SK-N-SH (cell line): ENCODE results near the gene MED8. TPM values are rescaled to one million over a fixed set of nuclear protein-coding genes. Genes with fewer than 3 reads are reported as not detected.

Experiments
- CTCF ChIA-PET: fragments of 300-600, 350-600 bp; formaldehyde crosslinking; extraction: SDS; loops from one replicate; lab custom pipeline; 2021; lab: Yijun Ruan, JAX
- POLR2A ChIA-PET: fragments of 350-600 bp; sonication (Branson Sonifier 250); formaldehyde crosslinking; extraction: SDS; loops from one replicate; lab custom pipeline; 2020; ENCODE audit warnings: antibody characterized with exemption, inconsistent platforms; lab: Yijun Ruan, JAX
- DNase-seq: peaks from one replicate; pipeline ENCODE4 v3.0.0; 2012
- H2AFZ ChIP-seq: fragments of 200-600 bp; sonication (generic); 2 replicates; pipeline ENCODE4 v1.8.1; 2016; ENCODE audit warnings: antibody characterized with exemption, mild to moderate bottlenecking, low read depth
- H3F3A ChIP-seq: fragments of 200-600 bp; sonication (generic); replicated peaks from 2 replicates; pipeline ENCODE3; 2016; ENCODE audit warnings: antibody characterized with exemption, mild to moderate bottlenecking; ENCODE audit not compliant: insufficient read depth
- H3K27ac ChIP-seq, 2 experiments: fragments of 200-500 bp in 1 of 2; fragments of 200-600 bp in 1 of 2; sonication (Bioruptor generic) in 1 of 2; sonication (generic), shearing (Covaris generic) in 1 of 2; 2 replicates each; pipeline versions ENCODE4 v1.5.1 to v1.6.1; 2014 to 2016; ENCODE audit warnings: low read depth in 2 of 2, inconsistent platforms in 1 of 2, low read length in 1 of 2, mild to moderate bottlenecking in 1 of 2, mixed read lengths in 1 of 2
- H3K27me3 ChIP-seq: fragments of 200-600 bp; sonication (generic), shearing (Covaris generic); 2 replicates; pipeline ENCODE4 v1.6.1; 2016; ENCODE audit warnings: mixed run types; ENCODE audit not compliant: insufficient read depth
- H3K36me3 ChIP-seq, 2 experiments: fragments of 200-500 bp in 1 of 2; fragments of 200-600 bp in 1 of 2; sonication (Bioruptor generic) in 1 of 2; sonication (generic) in 1 of 2; replicated peaks in 1 of 2; 2 replicates each; pipeline versions ENCODE3 to v1.5.1; 2014 to 2016; ENCODE audit warnings: low read length in 1 of 2, mild to moderate bottlenecking in 1 of 2; ENCODE audit not compliant: insufficient read depth in 2 of 2, control insufficient read depth in 1 of 2
- H3K4me1 ChIP-seq, 2 experiments: fragments of 200-500 bp in 1 of 2; fragments of 200-600 bp in 1 of 2; sonication (Bioruptor generic) in 1 of 2; sonication (generic), shearing (Covaris generic) in 1 of 2; 2 replicates each; pipeline versions ENCODE4 v1.5.1 to v1.6.1; 2014 to 2016; ENCODE audit warnings: low read depth in 1 of 2, low read length in 1 of 2, mixed run types in 1 of 2; ENCODE audit not compliant: insufficient read depth in 2 of 2, control insufficient read depth in 1 of 2
- H3K4me2 ChIP-seq: fragments of 200-600 bp; sonication (generic), shearing (Covaris generic); 2 replicates; pipeline ENCODE4 v1.6.1; 2017; ENCODE audit warnings: mixed run types
- H3K4me3 ChIP-seq, 2 experiments: fragments of 200-500 bp in 1 of 2; fragments of 200-600 bp in 1 of 2; sonication (Bioruptor generic) in 1 of 2; sonication (generic), shearing (Covaris generic) in 1 of 2; 2 replicates each; pipeline versions ENCODE4 v1.5.1 to v1.8.1; 2014 to 2016; ENCODE audit warnings: low read depth in 2 of 2, inconsistent platforms in 1 of 2, low read length in 1 of 2, mild to moderate bottlenecking in 1 of 2, mixed read lengths in 1 of 2, moderate library complexity in 1 of 2
- H3K79me2 ChIP-seq: fragments of 200-600 bp; sonication (generic); 2 replicates; pipeline ENCODE4 v1.8.1; 2017; ENCODE audit warnings: mild to moderate bottlenecking; ENCODE audit not compliant: insufficient read depth
- H3K9ac ChIP-seq: fragments of 200-600 bp; sonication (generic); 2 replicates; pipeline ENCODE4 v1.6.1; 2017; ENCODE audit warnings: mixed run types
- H3K9me2 ChIP-seq: fragments of 200-600 bp; sonication (generic); 2 replicates; pipeline ENCODE4 v1.6.1; 2017; ENCODE audit warnings: mixed run types
- H3K9me3 ChIP-seq: fragments of 200-600 bp; sonication (generic); 2 replicates; pipeline ENCODE4 v1.6.1; 2017; ENCODE audit warnings: mixed run types, mild to moderate bottlenecking, moderate library complexity
- H4K20me1 ChIP-seq: fragments of 200-600 bp; sonication (generic); 2 replicates; pipeline ENCODE4 v1.6.1; 2017; ENCODE audit warnings: mild to moderate bottlenecking, mixed run types; ENCODE audit not compliant: insufficient read depth
- ELF1 ChIP-seq: IDR thresholded peaks from 2 replicates; pipeline ENCODE4 v1.4.0; 2012
- EP300 ChIP-seq, 2 experiments: IDR thresholded peaks; 2 replicates each; pipeline versions ENCODE4 v1.4.0 to v1.6.1; 2012; ENCODE audit warnings: borderline replicate concordance in 1 of 2, low read depth in 1 of 2, low read length in 1 of 2
- EZH2phosphoT487 ChIP-seq: fragments of 200-600 bp; sonication (generic); IDR thresholded peaks from 2 replicates; pipeline ENCODE4 v1.6.1; 2017; ENCODE audit warnings: low read depth, mixed run types, mild to moderate bottlenecking, antibody characterized with exemption, moderate library complexity, borderline replicate concordance
- FOXJ3 ChIP-seq: sonication (generic); formaldehyde crosslinking; IDR thresholded peaks from 2 replicates; pipeline ENCODE4 v1.5.1; 2020; ENCODE audit warnings: mild to moderate bottlenecking, missing genetic modification reagents
- FOXM1 ChIP-seq: IDR thresholded peaks from 2 replicates; pipeline ENCODE4 v1.4.0; 2012; ENCODE audit warnings: low read depth, mild to moderate bottlenecking
- GATA2 ChIP-seq: sonication (generic); formaldehyde crosslinking; IDR thresholded peaks from 2 replicates; pipeline ENCODE4 v1.5.0; 2020; ENCODE audit warnings: mild to moderate bottlenecking, missing genetic modification reagents
- JUND ChIP-seq: IDR thresholded peaks from 2 replicates; pipeline ENCODE4 v1.4.0; 2012
- MXI1 ChIP-seq: IDR thresholded peaks from 2 replicates; pipeline ENCODE4 v1.6.1; 2012; ENCODE audit warnings: mild to moderate bottlenecking, low read depth, low read length, improper control_type of control experiment
- RXRA ChIP-seq: IDR thresholded peaks from 2 replicates; pipeline ENCODE4 v1.4.0; 2012; ENCODE audit warnings: low read depth, mild to moderate bottlenecking, borderline replicate concordance
- SIN3A ChIP-seq: IDR thresholded peaks from 2 replicates; pipeline ENCODE4 v1.6.1; 2012; ENCODE audit warnings: low read depth, mild to moderate bottlenecking, low read length, moderate library complexity, borderline replicate concordance
- TAF1 ChIP-seq: IDR thresholded peaks from 2 replicates; pipeline ENCODE4 v1.6.1; 2012; ENCODE audit warnings: low read depth, mild to moderate bottlenecking, low read length, moderate library complexity, borderline replicate concordance
- TCF12 ChIP-seq: IDR thresholded peaks from 2 replicates; pipeline ENCODE4 v1.4.0; 2012
- YY1 ChIP-seq: IDR thresholded peaks from 2 replicates; pipeline ENCODE4 v1.4.0; 2012; ENCODE audit warnings: low read depth, mild to moderate bottlenecking
- WGBS: methylation state at CpG from one replicate; pipeline ENCODE4 v1.1.6; 2017; ENCODE audit warnings: low lambda C conversion rate; 5-methylcytosine and 5-hydroxymethylcytosine counted together
- polyA plus RNA-seq, 3 experiments: library from polyadenylated mRNA; depleted of rRNA; stranded (reverse); fragments of >200 nt; gene quantifications; 2 replicates each; pipeline ENCODE4 v1.2.3, GENCODE V29; 2012
- TF ChIP-seq, protein P1 (sequence below): IDR thresholded peaks from 2 replicates; pipeline ENCODE4 v1.4.0; 2012; ENCODE audit warnings: low read depth, borderline replicate concordance
- TF ChIP-seq, protein P2 (sequence below): fragments of 150-350 bp; IDR thresholded peaks from 2 replicates; pipeline ENCODE4 v1.6.1; 2016; ENCODE audit warnings: mild to moderate bottlenecking, low read depth, low read length
- TF ChIP-seq, protein P3 (sequence below): fragments of 200-600 bp; sonication (generic); IDR thresholded peaks from 2 replicates; pipeline ENCODE4 v1.6.1; 2017; ENCODE audit warnings: antibody characterized with exemption, mild to moderate bottlenecking, moderate library complexity
- TF ChIP-seq, protein P4 (sequence below): IDR thresholded peaks from 2 replicates; pipeline ENCODE4 v1.4.0; 2012; ENCODE audit warnings: low read depth, borderline replicate concordance

Gene MED8
- polyA plus RNA-seq, 1 of the 3 experiments (the other 2 are of a cell fraction): 33.7 TPM

DNA sequence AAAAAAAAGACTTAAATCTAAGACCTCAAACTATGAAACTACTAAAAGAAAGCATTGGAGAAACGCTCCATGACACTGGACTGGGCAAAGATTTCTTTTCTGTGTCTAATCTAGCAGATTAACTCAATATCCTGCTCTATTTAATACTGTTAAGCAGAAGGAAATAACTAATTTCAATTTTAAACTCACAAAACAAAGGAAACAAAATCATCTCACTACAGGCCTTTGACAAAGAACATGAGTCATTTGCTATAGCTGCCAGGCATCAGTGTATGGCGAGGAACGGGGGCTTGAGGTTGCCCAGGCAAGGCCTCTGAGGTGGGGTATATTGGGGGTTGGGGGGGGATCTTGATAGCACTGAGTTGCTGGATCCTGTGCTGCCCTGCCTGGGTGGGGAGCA is 21.0 kb upstream of the MED8 start (continued):
- TF ChIP-seq, protein P1, sequence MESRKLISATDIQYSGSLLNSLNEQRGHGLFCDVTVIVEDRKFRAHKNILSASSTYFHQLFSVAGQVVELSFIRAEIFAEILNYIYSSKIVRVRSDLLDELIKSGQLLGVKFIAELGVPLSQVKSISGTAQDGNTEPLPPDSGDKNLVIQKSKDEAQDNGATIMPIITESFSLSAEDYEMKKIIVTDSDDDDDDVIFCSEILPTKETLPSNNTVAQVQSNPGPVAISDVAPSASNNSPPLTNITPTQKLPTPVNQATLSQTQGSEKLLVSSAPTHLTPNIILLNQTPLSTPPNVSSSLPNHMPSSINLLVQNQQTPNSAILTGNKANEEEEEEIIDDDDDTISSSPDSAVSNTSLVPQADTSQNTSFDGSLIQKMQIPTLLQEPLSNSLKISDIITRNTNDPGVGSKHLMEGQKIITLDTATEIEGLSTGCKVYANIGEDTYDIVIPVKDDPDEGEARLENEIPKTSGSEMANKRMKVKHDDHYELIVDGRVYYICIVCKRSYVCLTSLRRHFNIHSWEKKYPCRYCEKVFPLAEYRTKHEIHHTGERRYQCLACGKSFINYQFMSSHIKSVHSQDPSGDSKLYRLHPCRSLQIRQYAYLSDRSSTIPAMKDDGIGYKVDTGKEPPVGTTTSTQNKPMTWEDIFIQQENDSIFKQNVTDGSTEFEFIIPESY: no peak
- TF ChIP-seq, protein P2, sequence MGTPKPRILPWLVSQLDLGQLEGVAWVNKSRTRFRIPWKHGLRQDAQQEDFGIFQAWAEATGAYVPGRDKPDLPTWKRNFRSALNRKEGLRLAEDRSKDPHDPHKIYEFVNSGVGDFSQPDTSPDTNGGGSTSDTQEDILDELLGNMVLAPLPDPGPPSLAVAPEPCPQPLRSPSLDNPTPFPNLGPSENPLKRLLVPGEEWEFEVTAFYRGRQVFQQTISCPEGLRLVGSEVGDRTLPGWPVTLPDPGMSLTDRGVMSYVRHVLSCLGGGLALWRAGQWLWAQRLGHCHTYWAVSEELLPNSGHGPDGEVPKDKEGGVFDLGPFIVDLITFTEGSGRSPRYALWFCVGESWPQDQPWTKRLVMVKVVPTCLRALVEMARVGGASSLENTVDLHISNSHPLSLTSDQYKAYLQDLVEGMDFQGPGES: no peak

DNA sequence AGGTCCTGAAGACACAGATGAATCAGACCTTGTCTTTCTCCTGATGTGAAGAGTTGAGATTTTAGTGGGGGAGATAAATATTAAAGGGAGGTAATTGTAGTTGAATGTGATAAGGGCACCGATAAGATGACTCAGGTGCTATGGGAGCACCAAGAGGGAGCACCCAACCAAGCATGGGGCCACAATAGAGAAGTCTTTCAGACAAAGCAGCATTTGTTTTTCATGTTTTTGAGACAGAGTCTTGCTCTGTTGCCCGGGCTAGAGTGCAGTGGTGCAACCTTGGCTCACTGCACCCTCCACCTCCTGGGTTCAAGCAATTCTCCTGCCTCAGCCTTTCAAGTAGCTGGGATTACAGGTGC is 16.3 kb upstream of the MED8 start:
- no peaks in the 10 kb centered on the region for H4K20me1 ChIP-seq
- H3K27me3 ChIP-seq: no peaks in the 10 kb centered on the region
- H3K36me3 ChIP-seq: peaks cover 40 to 57% of the 10 kb centered on the region in 2 experiments
- H3F3A ChIP-seq: no peaks in the 10 kb centered on the region
- peaks cover 4% of the 10 kb centered on the region; the same call in 1 of the 2 replicates for H3K79me2 ChIP-seq
- H3K9ac ChIP-seq: no peak overlapping the region
- H3K9me2 ChIP-seq: no peaks in the 10 kb centered on the region
- no peaks in the 10 kb centered on the region for H3K9me3 ChIP-seq
- peaks cover 0 to 7% of the 10 kb centered on the region in 2 experiments; a peak in 1 of 4 replicates for H3K4me1 ChIP-seq
- H3K27ac ChIP-seq: no peak overlapping the region
- WGBS: 92% methylated on average over 2 of the region's 2 CpGs
- DNase-seq: no peak
- CTCF ChIA-PET: interaction anchor here (1.0 to 1.3 kb wide), 3 partner anchors 9 to 179 kb away, joined by 3 to 5 read pairs (median 3); no protein-coding TSS in a partner anchor
- no peak overlapping the region for H2AFZ ChIP-seq
- TF ChIP-seq SIN3A: no peak
- TF ChIP-seq, all 33 proteins: peak for 0
- H3K4me3 ChIP-seq: no peak overlapping the region
- POLR2A ChIA-PET: no interaction called here
- no peak overlapping the region for H3K4me2 ChIP-seq

DNA sequence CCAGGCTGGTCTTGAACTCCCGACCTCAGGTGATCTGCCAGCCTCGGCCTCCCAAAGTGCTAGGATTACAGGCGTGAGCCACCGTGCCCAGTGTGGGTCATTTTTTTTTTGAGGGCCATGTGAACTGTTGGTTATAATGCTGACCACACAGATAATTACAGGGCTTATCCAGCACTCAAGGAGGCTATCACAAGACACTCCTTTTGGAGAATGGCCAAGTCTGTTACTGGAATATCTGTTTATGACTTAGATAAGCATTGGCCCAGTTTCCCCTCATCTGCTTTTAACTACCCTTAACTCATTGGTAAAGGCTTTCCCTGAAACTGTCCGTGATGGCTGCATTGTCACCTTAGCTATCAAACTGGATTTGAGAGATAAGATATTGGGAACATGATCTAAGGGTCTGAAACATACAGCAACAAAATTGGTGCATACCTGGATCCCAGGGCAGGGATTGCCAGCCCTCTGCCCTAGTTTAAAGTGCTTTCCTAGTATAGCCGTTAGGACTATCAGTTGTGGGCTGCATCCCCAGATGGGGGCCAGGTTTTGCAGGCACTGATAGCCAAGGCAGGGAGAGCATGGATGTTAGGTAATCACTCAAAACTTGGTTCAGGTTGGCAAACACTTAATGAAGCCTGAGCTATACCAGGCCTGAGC is 15.7 kb upstream of the MED8 start:
- Histone ChIP-seq H3K4me2 (no peak overlapping the region), H3K36me3 (peaks cover 40 to 56% of the 10 kb centered on the region in 2 experiments), H4K20me1 (no peaks in the 10 kb centered on the region), H3F3A (no peaks in the 10 kb centered on the region), H3K79me2 (peaks cover 10% of the 10 kb centered on the region; the same call in 1 of the 2 replicates), H2AFZ (no peak overlapping the region), H3K27ac (no peak overlapping the region), H3K9ac (no peak overlapping the region)
- no peak for DNase-seq
- WGBS: 89% methylated on average over 6 of the region's 6 CpGs
- TF ChIP-seq, protein P3, sequence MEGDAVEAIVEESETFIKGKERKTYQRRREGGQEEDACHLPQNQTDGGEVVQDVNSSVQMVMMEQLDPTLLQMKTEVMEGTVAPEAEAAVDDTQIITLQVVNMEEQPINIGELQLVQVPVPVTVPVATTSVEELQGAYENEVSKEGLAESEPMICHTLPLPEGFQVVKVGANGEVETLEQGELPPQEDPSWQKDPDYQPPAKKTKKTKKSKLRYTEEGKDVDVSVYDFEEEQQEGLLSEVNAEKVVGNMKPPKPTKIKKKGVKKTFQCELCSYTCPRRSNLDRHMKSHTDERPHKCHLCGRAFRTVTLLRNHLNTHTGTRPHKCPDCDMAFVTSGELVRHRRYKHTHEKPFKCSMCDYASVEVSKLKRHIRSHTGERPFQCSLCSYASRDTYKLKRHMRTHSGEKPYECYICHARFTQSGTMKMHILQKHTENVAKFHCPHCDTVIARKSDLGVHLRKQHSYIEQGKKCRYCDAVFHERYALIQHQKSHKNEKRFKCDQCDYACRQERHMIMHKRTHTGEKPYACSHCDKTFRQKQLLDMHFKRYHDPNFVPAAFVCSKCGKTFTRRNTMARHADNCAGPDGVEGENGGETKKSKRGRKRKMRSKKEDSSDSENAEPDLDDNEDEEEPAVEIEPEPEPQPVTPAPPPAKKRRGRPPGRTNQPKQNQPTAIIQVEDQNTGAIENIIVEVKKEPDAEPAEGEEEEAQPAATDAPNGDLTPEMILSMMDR: no peak
- TF ChIP-seq ELF1: no peak
- no peak for TF ChIP-seq FOXJ3 (CRISPR knock-in tag)
- TF ChIP-seq EP300 (IDR thresholded peaks at IDR 0.05; ENCODE audit: borderline replicate concordance in 1 of 2, low read depth in 1 of 2, low read length in 1 of 2): no peak
- no peak for TF ChIP-seq MXI1
- no peak for TF ChIP-seq SIN3A
- no peak for TF ChIP-seq TAF1
- TF ChIP-seq RXRA: no peak
- no peak for TF ChIP-seq YY1
- TF ChIP-seq, protein P4, sequence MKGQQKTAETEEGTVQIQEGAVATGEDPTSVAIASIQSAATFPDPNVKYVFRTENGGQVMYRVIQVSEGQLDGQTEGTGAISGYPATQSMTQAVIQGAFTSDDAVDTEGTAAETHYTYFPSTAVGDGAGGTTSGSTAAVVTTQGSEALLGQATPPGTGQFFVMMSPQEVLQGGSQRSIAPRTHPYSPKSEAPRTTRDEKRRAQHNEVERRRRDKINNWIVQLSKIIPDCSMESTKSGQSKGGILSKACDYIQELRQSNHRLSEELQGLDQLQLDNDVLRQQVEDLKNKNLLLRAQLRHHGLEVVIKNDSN: no peak
- TF ChIP-seq GATA2 (CRISPR knock-in tag): no peak
- TF ChIP-seq FOXM1: no peak
- no peak for TF ChIP-seq JUND
- TF ChIP-seq, protein P2: no peak
- no peak for TF ChIP-seq TCF12
- no peak for TF ChIP-seq EZH2phosphoT487
- TF ChIP-seq, all 33 proteins: peak for 0
- no peaks in the 10 kb centered on the region for H3K9me2 ChIP-seq
- peaks cover 0 to 7% of the 10 kb centered on the region in 2 experiments; a peak in 1 of 4 replicates for H3K4me1 ChIP-seq
- H3K27me3 ChIP-seq: no peaks in the 10 kb centered on the region
- CTCF ChIA-PET: interaction anchor here (1.0 kb wide), 1 partner anchor 178 kb away, joined by 3 read pairs; no protein-coding TSS in a partner anchor
- no peak overlapping the region for H3K4me3 ChIP-seq
- H3K9me3 ChIP-seq: no peaks in the 10 kb centered on the region
- POLR2A ChIA-PET: no interaction called here
